Prostate gland (tissue), 2 donors: ENCODE data around the gene CNTN5.

ENCODE experiments used
- POLR2A ChIP-seq: fragments of 450-650 bp; IDR thresholded peaks from one replicate; pipeline ENCODE4 v1.6.1; 2016; ENCODE audit warnings: antibody characterized with exemption, mild to moderate bottlenecking
- TF ChIP-seq, protein P1 (sequence below), 4 experiments: fragments of 200-600 bp in 2 of 4; fragments of 450-650 bp in 2 of 4; sonication (generic) in 2 of 4; IDR thresholded peaks; 1 replicate in 3 of 4; 2 replicates in 1 of 4; pipeline ENCODE4 v1.5.1; 2016 to 2019; ENCODE audit warnings: antibody characterized with exemption in 4 of 4, mild to moderate bottlenecking in 2 of 4, moderate library complexity in 2 of 4

DNA sequence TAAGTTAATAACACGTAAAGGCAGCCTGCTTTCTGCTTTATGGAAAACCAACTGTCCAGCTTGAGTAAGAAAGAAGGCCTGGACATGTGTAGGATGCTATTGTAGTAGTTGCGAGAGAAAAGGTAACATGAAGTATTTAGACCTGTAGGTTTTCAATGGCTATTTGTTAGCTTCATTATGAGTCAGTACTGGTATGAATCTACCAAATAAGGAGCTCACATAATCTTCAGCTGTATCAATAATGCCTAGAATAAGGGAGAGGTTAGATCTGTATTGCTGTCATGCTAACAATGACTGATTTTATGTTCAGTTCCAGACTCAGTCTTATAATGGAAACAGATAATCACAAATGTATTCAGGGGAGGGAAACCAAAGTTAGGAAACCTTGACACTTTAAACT lies 550.3 kb downstream of the CNTN5 start:
- TF ChIP-seq, protein P1, sequence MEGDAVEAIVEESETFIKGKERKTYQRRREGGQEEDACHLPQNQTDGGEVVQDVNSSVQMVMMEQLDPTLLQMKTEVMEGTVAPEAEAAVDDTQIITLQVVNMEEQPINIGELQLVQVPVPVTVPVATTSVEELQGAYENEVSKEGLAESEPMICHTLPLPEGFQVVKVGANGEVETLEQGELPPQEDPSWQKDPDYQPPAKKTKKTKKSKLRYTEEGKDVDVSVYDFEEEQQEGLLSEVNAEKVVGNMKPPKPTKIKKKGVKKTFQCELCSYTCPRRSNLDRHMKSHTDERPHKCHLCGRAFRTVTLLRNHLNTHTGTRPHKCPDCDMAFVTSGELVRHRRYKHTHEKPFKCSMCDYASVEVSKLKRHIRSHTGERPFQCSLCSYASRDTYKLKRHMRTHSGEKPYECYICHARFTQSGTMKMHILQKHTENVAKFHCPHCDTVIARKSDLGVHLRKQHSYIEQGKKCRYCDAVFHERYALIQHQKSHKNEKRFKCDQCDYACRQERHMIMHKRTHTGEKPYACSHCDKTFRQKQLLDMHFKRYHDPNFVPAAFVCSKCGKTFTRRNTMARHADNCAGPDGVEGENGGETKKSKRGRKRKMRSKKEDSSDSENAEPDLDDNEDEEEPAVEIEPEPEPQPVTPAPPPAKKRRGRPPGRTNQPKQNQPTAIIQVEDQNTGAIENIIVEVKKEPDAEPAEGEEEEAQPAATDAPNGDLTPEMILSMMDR (IDR thresholded peaks at IDR 0.05), result no peak
- no peak for TF ChIP-seq POLR2A
